ENCODE measurements around the gene GRK7. TPM values are rescaled to one million over a fixed set of nuclear protein-coding genes. Genes with fewer than 3 reads are reported as not detected.

Gene GRK7
- total RNA-seq, 4 donors from 2014 or later, result 0.34 TPM; not detected in 3

DNA sequence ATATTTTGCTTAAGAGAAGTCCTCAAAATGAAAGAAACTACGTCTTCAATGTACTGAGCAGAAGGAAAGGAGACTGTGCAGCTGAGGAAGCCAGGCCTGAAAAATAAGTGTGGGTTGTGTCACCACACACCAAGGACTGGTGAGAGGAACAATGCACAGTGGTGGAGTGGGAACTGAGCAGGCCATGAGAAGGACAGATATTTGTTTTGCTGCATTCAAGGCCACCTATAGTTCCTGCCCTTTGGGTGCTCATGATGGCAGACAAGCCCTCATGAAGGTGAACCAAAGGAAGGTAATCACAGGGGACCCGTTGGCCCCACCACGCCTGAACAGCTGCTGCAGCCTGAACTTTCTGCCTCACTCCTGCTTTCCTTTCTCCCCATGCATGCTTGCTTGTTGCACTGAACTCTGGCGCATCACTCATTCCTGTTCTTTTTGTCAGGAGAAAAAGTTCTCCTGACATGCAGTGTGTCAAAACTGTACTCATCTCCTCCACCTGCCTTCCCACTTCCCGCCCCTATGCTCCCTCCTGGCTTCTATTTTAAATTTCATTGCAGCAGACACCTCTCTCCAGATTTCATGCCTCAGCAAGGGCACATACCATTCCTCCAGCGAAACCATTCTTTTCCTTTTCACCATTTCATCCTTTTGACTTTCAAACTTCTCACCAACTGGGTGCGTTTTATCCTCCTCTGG, 27.3 kb upstream of the GRK7 start:
- 76 to 88% methylated on average over 7 of the region's 7 CpGs for WGBS, 2 donors
- intact Hi-C loops (cut with DNase I; ENCODE audit: low total_unique reads), result loop anchor here (5.0 to 10.0 kb wide), 2 partner anchors 139 to 176 kb away; partner anchors contain the start of gene ATP1B3
- no peak for TF ChIP-seq POLR2A (IDR thresholded peaks at IDR 0.05)
- TF ChIP-seq CTCF (IDR thresholded peaks at IDR 0.05), result no peak
- H3K4me3 ChIP-seq (ENCODE audit: low read depth, poor library complexity, severe bottlenecking), result no peak overlapping the region
- DNase-seq (ENCODE audit: low spot score in 2 of 2), result no peak

DNA sequence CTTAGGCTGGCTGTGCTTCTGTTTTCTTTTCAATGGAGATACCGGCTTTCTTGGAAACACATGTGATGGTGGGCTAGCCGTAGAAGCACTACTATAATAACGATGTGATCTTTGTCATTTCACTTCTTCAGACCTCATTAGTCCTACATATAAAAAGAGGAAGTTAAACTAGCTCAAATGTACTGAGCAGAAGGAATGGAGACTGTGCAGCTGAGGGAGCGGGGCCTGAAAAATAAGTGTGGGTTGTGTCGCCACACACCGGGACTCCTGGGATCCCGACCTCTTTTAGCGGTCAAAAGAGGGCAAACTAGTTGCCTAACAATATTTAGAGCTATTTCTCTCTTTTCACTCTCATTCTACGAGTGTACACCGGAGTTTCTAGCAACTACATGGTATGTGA, 26.1 kb upstream of the GRK7 start:
- intact Hi-C loops (cut with DNase I; ENCODE audit: low total_unique reads), result loop anchor here (5.0 to 10.0 kb wide), 2 partner anchors 138 to 175 kb away; partner anchors contain the start of gene ATP1B3
- no peak for DNase-seq (ENCODE audit: low spot score in 2 of 2)
- no peak for TF ChIP-seq POLR2A (IDR thresholded peaks at IDR 0.05)
- no peak for TF ChIP-seq CTCF (IDR thresholded peaks at IDR 0.05)
- 83 to 86% methylated on average over 10 of the region's 10 CpGs for WGBS, 2 donors
- no peak overlapping the region for H3K4me3 ChIP-seq (ENCODE audit: low read depth, poor library complexity, severe bottlenecking)

DNA sequence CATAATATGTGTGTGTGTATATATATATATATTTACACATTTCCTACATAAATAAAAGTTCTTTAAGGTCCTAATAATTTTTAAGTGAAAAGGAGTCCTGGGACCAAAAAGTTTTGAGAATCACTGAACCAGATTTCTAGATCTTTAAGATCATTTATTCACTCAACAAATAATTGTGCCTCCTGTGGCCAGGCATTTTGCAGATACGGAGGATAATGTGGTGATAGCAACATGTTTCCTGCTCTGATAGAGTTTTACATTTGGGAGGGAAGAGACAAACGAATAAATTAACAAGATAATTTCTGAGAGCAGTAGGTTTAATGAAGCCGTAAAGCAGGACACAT, 25.6 kb upstream of the GRK7 start:
- WGBS, 2 donors, result 0% methylated on average over 3 of the region's 3 CpGs
- TF ChIP-seq CTCF (IDR thresholded peaks at IDR 0.05), result no peak
- no peak for TF ChIP-seq POLR2A (IDR thresholded peaks at IDR 0.05)
- intact Hi-C loops (cut with DNase I; ENCODE audit: low total_unique reads), result loop anchor here (5.0 to 10.0 kb wide), 2 partner anchors 137 to 175 kb away; partner anchors contain the start of gene ATP1B3
- DNase-seq (ENCODE audit: low spot score in 2 of 2), result no peak
- no peak overlapping the region for H3K4me3 ChIP-seq (ENCODE audit: low read depth, poor library complexity, severe bottlenecking)

DNA sequence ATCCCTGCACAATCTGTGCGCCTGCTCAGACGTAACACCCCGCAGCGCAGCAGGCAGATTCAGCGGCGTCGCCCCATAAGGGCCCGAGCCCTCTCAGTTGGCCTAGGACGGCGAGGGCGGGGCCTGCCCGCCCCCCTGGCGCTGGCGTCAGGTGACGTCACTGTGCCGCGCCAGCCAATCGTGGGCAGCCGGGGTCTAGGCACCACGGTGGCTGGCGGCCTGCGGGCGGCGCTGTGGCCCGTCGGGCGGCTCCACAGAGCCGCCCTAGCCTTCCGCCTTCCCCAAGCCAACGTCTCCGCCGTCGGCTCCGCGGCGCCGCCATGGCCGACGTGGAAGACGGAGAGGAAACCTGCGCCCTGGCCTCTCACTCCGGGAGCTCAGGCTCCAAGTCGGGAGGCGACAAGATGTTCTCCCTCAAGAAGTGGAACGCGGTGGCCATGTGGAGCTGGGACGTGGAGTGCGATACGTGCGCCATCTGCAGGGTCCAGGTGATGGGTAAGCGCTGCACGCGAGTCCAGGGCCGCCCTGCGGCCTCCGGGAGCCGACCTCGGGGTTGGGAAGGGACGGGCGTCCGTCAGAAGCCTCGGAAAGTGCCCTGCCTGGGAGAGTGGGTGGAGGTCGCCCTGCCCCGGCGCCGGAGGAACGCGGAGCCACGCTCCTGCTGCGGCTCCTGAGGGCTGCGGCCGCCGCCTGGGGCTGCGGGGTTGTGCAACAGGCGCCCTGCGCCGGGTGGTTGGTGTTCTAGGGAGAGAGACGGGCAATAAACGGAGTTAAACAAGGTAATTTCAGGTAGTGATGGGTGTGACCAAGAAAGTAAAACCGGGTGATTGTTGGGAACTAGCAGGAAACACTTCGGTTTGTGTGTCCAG, 25.0 kb upstream of the GRK7 start, which contains the start of gene RNF7:
Gene RNF7, plus strand, starts transcription at position 277 of the 869 bp plus-strand sequence. Its CDS starts 44 bp downstream, at position 321.
- 0% methylated on average over 33 to 49 of the region's 81 CpGs for WGBS, 2 donors
- peak within 1 kb of the TSS; percentile 92 for H3K4me3 ChIP-seq (ENCODE audit: low read depth, poor library complexity, severe bottlenecking)
- peak; percentile 93 to 99 for DNase-seq (ENCODE audit: low spot score in 2 of 2)
- intact Hi-C loops (cut with DNase I; ENCODE audit: low total_unique reads), result loop anchor here (5.0 to 10.0 kb wide), 2 partner anchors 137 to 174 kb away; partner anchors contain the start of gene ATP1B3
- peak in 1 of 3 donors; percentile 84 for TF ChIP-seq CTCF (IDR thresholded peaks at IDR 0.05)
- peak in 1 of 2 donors; percentile 6 for TF ChIP-seq POLR2A (IDR thresholded peaks at IDR 0.05)

GRCh38 chr3:141738891-141739363, 24.3 kb upstream of the GRK7 start:
- DNase-seq (ENCODE audit: low spot score in 2 of 2), result no peak
- TF ChIP-seq CTCF (IDR thresholded peaks at IDR 0.05), result no peak
- TF ChIP-seq POLR2A (IDR thresholded peaks at IDR 0.05), result no peak
- intact Hi-C loops (cut with DNase I; ENCODE audit: low total_unique reads), result loop anchor here (5.0 to 10.0 kb wide), 2 partner anchors 136 to 173 kb away; partner anchors contain the start of gene ATP1B3
- 0% methylated on average over 11 of the region's 11 CpGs for WGBS, 2 donors
- peak overlapping the region; percentile 92 for H3K4me3 ChIP-seq (ENCODE audit: low read depth, poor library complexity, severe bottlenecking)

Measured in lower leg skin (tissue), 4 donors.